HG03045 (cell line): Measurements from ENCODE around the gene TSSK2.

Experiments used
- ATAC-seq: cut with Tn5 transposase; IDR thresholded peaks from one replicate; pipeline ENCODE4 v1.9.1; 2021; ENCODE audit warnings: mild to moderate bottlenecking, moderate library complexity; ENCODE audit not compliant: unreplicated experiment

Gene TSSK2

GRCh38 chr22:19179497-19180048 is 48.5 kb downstream of the TSSK2 start:
- ATAC-seq, result no peak

- no peak for ATAC-seq
Measured at GRCh38 chr22:19180234-19180633, 49.1 kb downstream of the TSSK2 start.

GRCh38 chr22:19180740-19181410 is 49.8 kb downstream of the TSSK2 start:
- no peak for ATAC-seq

GRCh38 chr22:19181786-19182471 is 50.8 kb downstream of the TSSK2 start:
- no peak for ATAC-seq
